HG02610 (cell line): ENCODE data around the gene WDR49.

Source experiments
- ATAC-seq: cut with Tn5 transposase; IDR thresholded peaks from one replicate; pipeline ENCODE4 v1.9.1; 2021; ENCODE audit warnings: mild to moderate bottlenecking, moderate library complexity; ENCODE audit not compliant: unreplicated experiment

Gene WDR49

GRCh38 chr3:167653760-167654159 is at the start of gene WDR49:
TSS of gene WDR49 (minus strand) at chr3:167653942. CDS start at chr3:167653425, 517 bp downstream.
- peak; percentile 65 for ATAC-seq

DNA sequence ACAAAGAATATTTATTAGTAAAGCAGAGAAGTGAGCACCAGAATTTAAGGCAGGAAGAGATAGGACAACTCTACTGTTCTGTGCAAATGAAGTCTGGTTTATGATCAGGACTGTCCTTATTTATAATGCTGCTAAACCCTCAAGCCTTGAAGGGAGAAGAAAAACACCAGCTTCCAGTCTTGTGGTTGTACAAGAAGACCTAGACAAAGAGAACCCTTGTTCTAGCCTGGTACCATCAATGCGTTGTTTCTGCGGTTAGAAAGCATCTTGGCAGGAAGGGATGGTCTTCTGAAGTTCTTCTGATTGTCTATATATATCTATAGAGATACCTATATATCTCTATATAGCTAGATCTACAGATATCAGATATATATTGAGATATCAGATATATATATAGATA is 47.2 kb upstream of the WDR49 start:
- ATAC-seq = no peak

DNA sequence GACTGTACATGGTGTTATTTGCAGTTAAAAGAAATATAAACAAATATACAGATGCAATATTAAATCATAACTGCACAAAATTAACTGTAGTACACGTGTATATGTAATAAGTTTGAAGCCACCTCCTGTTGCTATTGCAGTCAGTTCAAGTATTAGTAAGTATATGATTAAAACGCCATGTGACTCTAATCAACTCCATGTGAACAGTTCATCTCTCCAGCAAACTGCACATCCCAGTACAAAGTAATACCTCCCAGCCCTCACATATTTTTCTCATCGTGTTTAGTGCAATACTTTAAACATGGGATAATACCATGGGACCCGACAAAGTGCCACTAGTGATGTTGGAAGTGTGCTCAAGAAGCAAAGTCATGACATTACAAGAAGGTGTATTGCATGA is 46.3 kb upstream of the WDR49 start:
- no peak for ATAC-seq

- ATAC-seq = no peak
Measured at GRCh38 chr3:167694121-167694520, 40.4 kb upstream of the WDR49 start.

DNA sequence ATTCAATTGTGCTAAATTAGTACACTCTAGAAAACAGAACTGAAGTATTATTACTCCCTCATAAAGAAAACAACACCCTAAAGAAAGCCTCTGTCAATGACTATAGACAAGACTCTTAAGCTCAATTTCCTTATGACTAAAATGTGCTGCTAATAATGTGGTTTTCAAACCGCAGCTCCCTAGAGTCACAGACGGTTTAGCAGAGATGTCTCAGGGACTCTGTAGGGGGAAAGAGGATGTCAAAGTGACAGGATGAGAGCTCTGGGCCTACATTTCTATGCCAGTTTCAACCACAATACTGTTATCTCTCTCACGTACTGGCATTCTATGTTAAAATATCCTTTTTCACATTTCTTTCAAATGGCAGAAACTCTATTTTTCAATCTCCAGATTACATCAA is 37.6 kb upstream of the WDR49 start:
- ATAC-seq = peak; percentile 100

- peak; percentile 75 for ATAC-seq
Measured at GRCh38 chr3:167684388-167684993, 30.7 kb upstream of the WDR49 start.

- no peak for ATAC-seq
Measured at GRCh38 chr3:167679526-167679925, 25.8 kb upstream of the WDR49 start.

- no peak for ATAC-seq
Measured at GRCh38 chr3:167675848-167676247, 22.1 kb upstream of the WDR49 start.

DNA sequence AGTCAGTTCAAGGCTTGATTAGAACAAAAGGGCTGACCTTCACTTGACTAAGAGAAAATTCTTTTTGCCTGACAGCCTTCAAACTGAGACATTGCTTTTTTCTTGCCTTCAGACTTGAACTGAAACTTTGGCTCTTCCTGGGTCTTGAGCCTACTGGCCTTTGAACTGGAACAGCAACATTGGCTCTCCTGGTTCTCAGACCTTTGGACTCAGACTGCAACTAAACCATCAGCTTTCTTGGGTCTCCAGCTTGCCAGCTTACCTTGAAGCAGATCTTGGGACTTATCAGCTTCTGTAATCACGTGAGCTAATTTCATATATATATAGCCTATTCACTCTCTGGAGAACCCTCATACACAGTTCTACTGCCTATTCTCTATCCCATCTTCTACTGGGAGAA is 19.5 kb upstream of the WDR49 start:
- ATAC-seq = no peak

DNA sequence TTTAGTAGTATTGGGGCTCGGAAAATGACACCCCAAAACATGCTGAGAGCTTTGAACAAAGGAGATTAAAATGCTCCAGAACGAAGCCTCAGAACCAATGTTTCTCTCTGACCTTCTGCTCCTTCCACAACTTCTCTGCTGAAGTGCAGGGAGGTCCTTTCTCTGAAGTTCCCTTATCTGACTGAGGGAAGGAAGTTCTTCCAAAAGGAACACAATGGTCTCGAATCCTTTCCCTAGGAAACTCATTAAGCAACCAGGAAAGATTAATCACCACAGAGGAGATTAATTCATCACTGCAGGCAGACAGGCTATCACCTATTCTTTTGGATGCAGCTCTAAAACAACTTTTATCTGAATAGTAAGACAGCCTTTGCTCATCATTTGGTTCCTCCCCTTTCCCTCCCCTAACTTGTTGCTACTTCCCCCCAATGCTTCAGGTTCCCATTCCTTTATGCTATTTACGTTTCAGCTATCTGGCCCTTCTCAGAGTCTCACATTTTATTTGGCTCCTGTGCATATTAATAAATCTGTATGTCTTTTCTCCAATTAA is 18.2 kb upstream of the WDR49 start:
- ATAC-seq = no peak

- no peak for ATAC-seq
Measured at GRCh38 chr3:167669699-167670098, 16.0 kb upstream of the WDR49 start.

GRCh38 chr3:167668651-167669050 is 14.9 kb upstream of the WDR49 start:
- no peak for ATAC-seq

- ATAC-seq = no peak
Measured at GRCh38 chr3:167666563-167666962, 12.8 kb upstream of the WDR49 start.

DNA sequence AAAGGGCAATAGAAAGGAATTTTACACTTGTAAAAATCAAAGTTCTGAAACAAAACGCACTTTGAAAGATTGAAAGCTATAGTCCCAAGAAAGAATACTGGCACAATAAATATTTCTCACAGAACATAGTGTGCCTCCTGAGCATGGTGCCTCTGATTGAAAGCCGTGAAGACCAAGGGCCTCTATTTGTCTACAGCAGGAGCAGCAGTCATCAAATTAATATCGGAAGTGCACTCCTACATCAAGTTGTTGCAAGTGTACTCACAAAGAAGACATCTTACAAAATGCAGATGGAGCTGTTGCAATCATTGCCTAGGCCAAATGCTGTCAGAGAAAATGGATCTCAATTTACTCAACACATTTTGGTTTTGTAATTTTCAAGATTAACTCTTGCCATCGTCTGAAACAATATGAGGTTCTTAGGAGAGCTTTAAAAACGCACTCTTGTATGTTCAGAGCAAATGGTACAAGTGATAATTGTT is 9.2 kb upstream of the WDR49 start:
- ATAC-seq = no peak

GRCh38 chr3:167657684-167658225 is 4.0 kb upstream of the WDR49 start:
- ATAC-seq = no peak

DNA sequence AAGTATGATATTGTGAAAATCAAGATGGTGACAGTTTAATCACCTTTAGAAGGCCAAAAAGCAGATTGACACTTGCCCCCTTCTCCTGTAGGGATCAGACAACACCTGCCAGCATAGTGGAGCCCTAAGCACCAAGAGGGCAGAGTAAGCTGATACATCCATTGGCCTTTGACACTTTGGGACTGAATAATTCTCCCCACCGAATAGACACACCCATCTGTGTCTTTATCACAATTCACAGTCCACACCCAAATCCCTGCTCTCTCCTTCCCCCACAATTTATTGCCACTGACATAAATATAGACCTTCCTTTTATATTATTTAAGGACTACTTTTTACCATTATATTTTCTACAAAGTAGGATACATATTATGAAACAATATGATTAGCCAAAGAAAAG is 3.1 kb upstream of the WDR49 start:
- ATAC-seq = no peak

- ATAC-seq = no peak
Measured at GRCh38 chr3:167653155-167653554, 587 bp downstream of the WDR49 start.

GRCh38 chr3:167651826-167652225 is 1.9 kb downstream of the WDR49 start:
- no peak for ATAC-seq

DNA sequence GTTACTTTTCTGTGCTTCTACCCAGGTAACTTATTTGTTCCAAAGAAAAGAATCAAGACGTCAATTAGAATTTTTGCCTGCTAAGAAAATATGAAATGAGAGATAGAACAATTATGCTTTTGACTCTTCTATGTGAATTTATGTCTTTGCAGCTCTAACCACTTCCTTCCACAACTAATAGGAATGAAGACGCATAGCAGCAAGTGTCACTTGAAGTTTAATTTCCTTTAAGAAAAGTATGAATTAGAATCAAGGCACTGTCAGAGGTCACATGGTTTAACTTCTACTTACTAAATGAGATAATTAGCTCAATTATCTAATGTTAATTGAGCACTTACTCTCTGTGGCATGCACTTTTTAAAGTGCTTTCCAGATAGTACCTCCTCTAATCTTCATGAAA is 3.3 kb downstream of the WDR49 start:
- no peak for ATAC-seq

GRCh38 chr3:167649746-167650145 is 4.0 kb downstream of the WDR49 start:
- no peak for ATAC-seq

- ATAC-seq = no peak
Measured at GRCh38 chr3:167644611-167645010, 9.1 kb downstream of the WDR49 start.

GRCh38 chr3:167631471-167631870 is 22.3 kb downstream of the WDR49 start:
- ATAC-seq = no peak

DNA sequence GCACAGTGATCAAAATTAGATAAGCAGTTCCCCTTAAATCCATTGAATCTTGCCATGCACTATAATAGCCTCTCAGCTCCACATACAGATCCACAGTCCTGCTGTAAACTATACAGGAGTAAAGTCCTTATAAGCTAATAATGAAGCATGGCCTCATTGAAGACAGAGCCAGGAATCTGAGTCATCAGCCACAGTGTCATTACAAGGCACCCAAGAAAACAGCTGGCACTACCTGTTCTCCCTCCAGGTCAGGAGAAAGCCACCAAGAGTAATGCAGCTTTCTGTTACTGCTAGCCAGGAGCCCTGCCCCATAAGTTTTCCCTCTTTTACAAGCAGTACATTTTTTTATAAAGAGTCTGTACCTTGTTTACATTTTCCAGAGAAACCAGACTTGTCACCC is 27.3 kb downstream of the WDR49 start:
- ATAC-seq = no peak
